Measurements from ENCODE around the gene GNAS-AS1.

- TF ChIP-seq CTCF (IDR thresholded peaks at IDR 0.05; ENCODE audit: poor library complexity): no peak
- no peak for TF ChIP-seq EZH2 (IDR thresholded peaks at IDR 0.05; ENCODE audit: borderline replicate concordance)
Observed at GRCh38 chr20:58775371-58775770, 75.3 kb downstream of the GNAS-AS1 start.
